Lung (tissue), 12 donors: ENCODE data around the gene ERC2. TPM values are rescaled to one million over a fixed set of nuclear protein-coding genes. Genes with fewer than 3 reads are reported as not detected.

ENCODE experiments used
- ATAC-seq: fragments of 200-7000 bp; cut with Tn5 transposase; one replicate; pipeline ENCODE4 v1.9.1; 2020; ENCODE audit warnings: moderate number of reproducible peaks; ENCODE audit not compliant: insufficient read depth, low FRiP score
- DNase-seq, 3 donors: peaks; one replicate each; pipeline ENCODE4 v3.0.0-alpha.2; 2013 to 2017
- H3K27ac ChIP-seq, 2 donors: one replicate each; pipeline ENCODE4 v1.5.1; 2013; ENCODE audit warnings: mild to moderate bottlenecking in 2 of 2, moderate library complexity in 2 of 2, control low read depth in 1 of 2, inconsistent platforms in 1 of 2, low read depth in 1 of 2, low read length in 1 of 2
- H3K27me3 ChIP-seq, 3 donors: one replicate each; pipeline ENCODE4 v1.5.1; 2013; ENCODE audit warnings: low read length in 2 of 3; ENCODE audit not compliant: control insufficient read depth in 3 of 3, insufficient read depth in 3 of 3
- H3K36me3 ChIP-seq, 4 donors: one replicate each; pipeline ENCODE4 v1.5.1; 2013; ENCODE audit warnings: low read length in 4 of 4, mild to moderate bottlenecking in 1 of 4, moderate library complexity in 1 of 4; ENCODE audit not compliant: control insufficient read depth in 4 of 4, insufficient read depth in 4 of 4
- H3K4me1 ChIP-seq, 5 donors: one replicate each; pipeline ENCODE4 v1.5.1; 2013; ENCODE audit warnings: low read length in 5 of 5, mild to moderate bottlenecking in 2 of 5, moderate library complexity in 1 of 5; ENCODE audit not compliant: control insufficient read depth in 5 of 5, insufficient read depth in 5 of 5
- H3K4me3 ChIP-seq: one replicate; pipeline ENCODE4 v1.5.1; 2013; ENCODE audit warnings: mild to moderate bottlenecking, control low read depth, moderate library complexity
- H3K9ac ChIP-seq, 2 donors: one replicate each; pipeline ENCODE4 v1.5.1; 2013; ENCODE audit warnings: low read length in 2 of 2, control low read depth in 1 of 2; ENCODE audit not compliant: insufficient read depth in 1 of 2
- H3K9me3 ChIP-seq, 4 donors: one replicate each; pipeline ENCODE4 v1.5.1; 2013; ENCODE audit warnings: low read length in 3 of 4, mild to moderate bottlenecking in 1 of 4, moderate library complexity in 1 of 4; ENCODE audit not compliant: control insufficient read depth in 4 of 4, insufficient read depth in 3 of 4
- CTCF ChIP-seq: IDR thresholded peaks from 2 replicates; pipeline ENCODE4 v1.5.1; 2012; ENCODE audit warnings: mild to moderate bottlenecking; ENCODE audit errors: control extremely low read depth, extremely low read depth
- WGBS, 2 donors: extraction: QIAGEN DNeasy Blood & Tissue Kit; methylation state at CpG; one replicate each; pipeline ENCODE4 v1.1.7; 2013; 5-methylcytosine and 5-hydroxymethylcytosine counted together
- polyA plus RNA-seq, 2 donors: library from polyadenylated mRNA; stranded (reverse); fragments of 200-250 nt; gene quantifications; one replicate each; pipeline ENCODE4 v1.2.1, GENCODE V29; 2013
- total RNA-seq, 2 donors: library from RNA; depleted of rRNA in 1 of 2; stranded (reverse); fragments of >200 nt in 1 of 2; gene quantifications; one replicate each; pipeline ENCODE4 v1.2.1, GENCODE V29; 2014 to 2021
- donor health status: control.
- donor health status: control.
- donor health status: Bipolar disorder and iron deficiency.
- donor health status: healthy.
- donor health status: DM: yes; HTN: yes; CAD: no.

The ERC2 gene
- total and polyA plus RNA-seq, 4 donors = 0.20 to 3.5 (median 0.97) TPM

DNA sequence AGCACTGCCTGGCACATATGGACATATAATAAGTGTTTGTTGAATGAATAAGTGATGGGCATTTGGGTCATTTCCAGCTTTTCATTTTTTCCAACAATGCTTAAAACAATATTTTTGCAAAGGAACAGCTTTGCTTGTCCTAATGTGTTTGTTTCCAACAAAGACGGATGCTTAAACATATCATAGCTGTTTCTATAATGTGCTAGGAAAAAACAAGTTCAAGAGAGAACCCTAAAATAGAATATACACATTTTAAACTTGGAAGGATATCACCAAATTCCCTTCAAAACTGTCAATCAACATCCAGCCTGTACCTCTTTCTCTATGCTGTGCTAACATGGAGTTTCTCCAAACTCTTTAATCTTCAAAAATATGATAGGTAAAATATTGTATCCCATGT is 756.6 kb downstream of the ERC2 start:
- no peak overlapping the region for H3K9ac ChIP-seq
- no peaks in the 10 kb centered on the region for H3K9me3 ChIP-seq
- no peaks in the 10 kb centered on the region for H3K36me3 ChIP-seq
- H3K4me1 ChIP-seq = peaks cover 0 to 5% (median 0%) of the 10 kb centered on the region in 5 donors
- no peak for ATAC-seq
- no peak overlapping the region for H3K27ac ChIP-seq
- no peak overlapping the region for H3K4me3 ChIP-seq
- 87 to 88% methylated on average over 1 of the region's 1 CpG for WGBS, 2 donors
- no peak for DNase-seq
- peaks cover 0 to 53% (median 0%) of the 10 kb centered on the region in 3 donors for H3K27me3 ChIP-seq
- TF ChIP-seq CTCF = no peak

DNA sequence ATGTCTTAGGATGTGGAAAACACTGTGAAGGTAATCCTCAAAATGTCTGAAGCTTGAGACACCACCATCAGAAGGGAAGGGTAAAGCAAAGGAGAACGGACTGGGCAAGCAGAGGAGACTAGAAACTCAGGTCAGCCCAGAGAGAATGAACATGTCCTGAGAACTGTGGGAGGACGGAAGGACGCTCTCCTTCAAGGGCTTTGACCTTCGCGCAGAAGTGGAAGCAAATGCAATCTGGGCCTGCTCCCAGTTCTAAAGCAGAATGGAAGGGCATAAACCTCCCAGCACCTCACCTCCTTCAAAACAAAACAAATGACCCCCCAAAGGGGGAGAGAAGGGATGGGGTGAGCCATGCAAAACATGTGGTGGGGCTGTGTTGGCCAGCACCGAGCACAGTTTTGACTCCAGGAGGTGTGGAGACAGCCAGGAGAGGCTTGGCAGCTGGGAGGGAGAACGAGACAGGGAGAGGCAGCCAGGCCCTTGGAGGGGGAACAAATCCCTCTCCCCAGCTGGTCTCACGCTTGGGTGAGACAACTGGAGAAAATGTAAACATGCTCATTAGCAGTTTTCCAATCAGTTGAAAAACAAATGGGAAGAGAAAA is 758.8 kb downstream of the ERC2 start:
- DNase-seq (no peak), ATAC-seq (no peak)
- 84 to 85% methylated on average over 8 of the region's 8 CpGs for WGBS, 2 donors
- Histone ChIP-seq H3K36me3 (no peaks in the 10 kb centered on the region), H3K9me3 (no peaks in the 10 kb centered on the region), H3K27me3 (peaks cover 0 to 60% (median 0%) of the 10 kb centered on the region in 3 donors), H3K9ac (no peak overlapping the region), H3K27ac (no peak overlapping the region), H3K4me3 (no peak overlapping the region), H3K4me1 (peaks cover 0 to 5% (median 0%) of the 10 kb centered on the region in 5 donors)
- no peak for TF ChIP-seq CTCF

GRCh38 chr3:55708921-55709320 is 759.3 kb downstream of the ERC2 start:
- Histone ChIP-seq H3K4me3 (no peak overlapping the region), H3K9me3 (no peaks in the 10 kb centered on the region), H3K27me3 (peaks cover 0 to 61% (median 0%) of the 10 kb centered on the region in 3 donors), H3K4me1 (peaks cover 0 to 5% (median 0%) of the 10 kb centered on the region in 5 donors), H3K9ac (no peak overlapping the region), H3K36me3 (no peaks in the 10 kb centered on the region), H3K27ac (no peak overlapping the region)
- 90 to 93% methylated on average over 7 of the region's 7 CpGs for WGBS, 2 donors
- DNase-seq (no peak), ATAC-seq (no peak)
- TF ChIP-seq CTCF = no peak

- Histone ChIP-seq H3K27ac (no peak overlapping the region), H3K4me1 (peaks cover 0 to 5% (median 0%) of the 10 kb centered on the region in 5 donors), H3K9ac (no peak overlapping the region), H3K27me3 (peaks cover 0 to 60% (median 2%) of the 10 kb centered on the region in 3 donors), H3K9me3 (no peaks in the 10 kb centered on the region), H3K4me3 (no peak overlapping the region), H3K36me3 (no peaks in the 10 kb centered on the region)
- DNase-seq (no peak), ATAC-seq (no peak)
- no peak for TF ChIP-seq CTCF
- 53 to 68% methylated on average over 3 of the region's 3 CpGs for WGBS, 2 donors
Observed at GRCh38 chr3:55708242-55708641, 760.0 kb downstream of the ERC2 start.
